Measurements from ENCODE around the gene FAM3B.

Gene FAM3B

GRCh38 chr21:41367945-41368734 is 51.5 kb downstream of the FAM3B start:
- in situ Hi-C loops (cut with MboI; ENCODE audit: low sequenced_read_pairs) = no loop called here

GRCh38 chr21:41368735-41369104 is 52.1 kb downstream of the FAM3B start:
- in situ Hi-C loops (cut with MboI; ENCODE audit: low sequenced_read_pairs) = no loop called here

- in situ Hi-C loops (cut with MboI; ENCODE audit: low sequenced_read_pairs) = no loop called here
Measured at GRCh38 chr21:41369105-41369919, 52.7 kb downstream of the FAM3B start.

GRCh38 chr21:41369920-41370839 is 53.6 kb downstream of the FAM3B start:
- in situ Hi-C loops (cut with MboI; ENCODE audit: low sequenced_read_pairs) = no loop called here

GRCh38 chr21:41370840-41371684 is 54.5 kb downstream of the FAM3B start:
- in situ Hi-C loops (cut with MboI; ENCODE audit: low sequenced_read_pairs) = no loop called here

GRCh38 chr21:41371685-41372030 is 55.1 kb downstream of the FAM3B start:
- in situ Hi-C loops (cut with MboI; ENCODE audit: low sequenced_read_pairs) = no loop called here

GRCh38 chr21:41373253-41373652 is 56.7 kb downstream of the FAM3B start:
- in situ Hi-C loops (cut with MboI; ENCODE audit: low sequenced_read_pairs) = no loop called here

GRCh38 chr21:41373763-41374162 is 57.2 kb downstream of the FAM3B start:
- in situ Hi-C loops (cut with MboI; ENCODE audit: low sequenced_read_pairs) = no loop called here

GRCh38 chr21:41374177-41374712 is 57.6 kb downstream of the FAM3B start:
- in situ Hi-C loops (cut with MboI; ENCODE audit: low sequenced_read_pairs) = no loop called here

GRCh38 chr21:41374867-41375533 is 58.4 kb downstream of the FAM3B start:
- in situ Hi-C loops (cut with MboI; ENCODE audit: low sequenced_read_pairs) = no loop called here

GRCh38 chr21:41375875-41376274 is 59.3 kb downstream of the FAM3B start:
- in situ Hi-C loops (cut with MboI; ENCODE audit: low sequenced_read_pairs) = no loop called here

GRCh38 chr21:41377715-41378114 is 61.1 kb downstream of the FAM3B start:
- in situ Hi-C loops (cut with MboI; ENCODE audit: low sequenced_read_pairs) = no loop called here

GRCh38 chr21:41378849-41379248 is 62.2 kb downstream of the FAM3B start:
- in situ Hi-C loops (cut with MboI; ENCODE audit: low sequenced_read_pairs) = no loop called here

GRCh38 chr21:41379901-41380300 is 63.3 kb downstream of the FAM3B start:
- in situ Hi-C loops (cut with MboI; ENCODE audit: low sequenced_read_pairs) = no loop called here

GRCh38 chr21:41381731-41382130 is 65.1 kb downstream of the FAM3B start:
- in situ Hi-C loops (cut with MboI; ENCODE audit: low sequenced_read_pairs) = no loop called here

- in situ Hi-C loops (cut with MboI; ENCODE audit: low sequenced_read_pairs) = no loop called here
Measured at GRCh38 chr21:41387042-41387819, 70.6 kb downstream of the FAM3B start.

- in situ Hi-C loops (cut with MboI; ENCODE audit: low sequenced_read_pairs) = no loop called here
Measured at GRCh38 chr21:41387824-41388223, 71.2 kb downstream of the FAM3B start.

GRCh38 chr21:41388259-41388658 is 71.7 kb downstream of the FAM3B start:
- in situ Hi-C loops (cut with MboI; ENCODE audit: low sequenced_read_pairs) = no loop called here
